ENCODE measurements around the gene TARBP2.
A peak's percentile ranks its signal among the peaks of the same experiment; 100 is the strongest.

TARBP2 gene

GRCh38 chr12:53495903-53496751 is 5.0 kb upstream of the TARBP2 start:
- DNase-seq (ENCODE audit: low read depth in 2 of 2, low spot score in 1 of 2), result no peak

- no peak for DNase-seq (ENCODE audit: low read depth in 2 of 2, low spot score in 1 of 2)
Observed at GRCh38 chr12:53496752-53497032, 4.4 kb upstream of the TARBP2 start.

GRCh38 chr12:53497461-53497860 is 3.6 kb upstream of the TARBP2 start:
- no peak for DNase-seq (ENCODE audit: low read depth in 2 of 2, low spot score in 1 of 2)

GRCh38 chr12:53498235-53498630 is 2.9 kb upstream of the TARBP2 start:
- no peak for DNase-seq (ENCODE audit: low read depth in 2 of 2, low spot score in 1 of 2)

- peak in 1 of 2 donors; percentile 21 for DNase-seq (ENCODE audit: low read depth in 2 of 2, low spot score in 1 of 2)
Observed at GRCh38 chr12:53499266-53500141, 1.6 kb upstream of the TARBP2 start, which contains the start of gene MAP3K12. Gene MAP3K12, minus strand, starts transcription at chr12:53499458. Its CDS starts 12,067 bp downstream, at chr12:53487391.

- no peak for DNase-seq (ENCODE audit: low read depth in 2 of 2, low spot score in 1 of 2)
Observed at GRCh38 chr12:53500142-53500775, 824 bp upstream of the TARBP2 start.

GRCh38 chr12:53501615-53502181 is 615 bp downstream of the TARBP2 start:
- no peak for DNase-seq (ENCODE audit: low read depth in 2 of 2, low spot score in 1 of 2)

GRCh38 chr12:53502331-53502730 is 1.2 kb downstream of the TARBP2 start:
- no peak for DNase-seq (ENCODE audit: low read depth in 2 of 2, low spot score in 1 of 2)

GRCh38 chr12:53502983-53503728 is 2.1 kb downstream of the TARBP2 start:
- no peak for DNase-seq (ENCODE audit: low read depth in 2 of 2, low spot score in 1 of 2)

GRCh38 chr12:53504004-53504920 is 3.2 kb downstream of the TARBP2 start:
- no peak for DNase-seq (ENCODE audit: low read depth in 2 of 2, low spot score in 1 of 2)

GRCh38 chr12:53505086-53505485 is 4.0 kb downstream of the TARBP2 start:
- DNase-seq (ENCODE audit: low read depth in 2 of 2, low spot score in 1 of 2), result no peak

GRCh38 chr12:53505555-53506449 is 4.7 kb downstream of the TARBP2 start:
- no peak for DNase-seq (ENCODE audit: low read depth in 2 of 2, low spot score in 1 of 2)

- DNase-seq (ENCODE audit: low read depth in 2 of 2, low spot score in 1 of 2), result no peak
Observed at GRCh38 chr12:53506450-53506785, 5.3 kb downstream of the TARBP2 start.

- DNase-seq (ENCODE audit: low read depth in 2 of 2, low spot score in 1 of 2), result no peak
Observed at GRCh38 chr12:53506881-53507602, 6.0 kb downstream of the TARBP2 start, which contains the start of gene NPFF. Gene NPFF, minus strand, starts transcription at chr12:53507484. Its CDS starts 10 bp downstream, at chr12:53507474.

- DNase-seq (ENCODE audit: low read depth in 2 of 2, low spot score in 1 of 2), result no peak
Observed at GRCh38 chr12:53507603-53507885, 6.5 kb downstream of the TARBP2 start.

GRCh38 chr12:53508534-53509170 is 7.6 kb downstream of the TARBP2 start:
- DNase-seq (ENCODE audit: low read depth in 2 of 2, low spot score in 1 of 2), result peak; percentile 64 to 68

- DNase-seq (ENCODE audit: low read depth in 2 of 2, low spot score in 1 of 2), result no peak
Observed at GRCh38 chr12:53510181-53510812, 9.2 kb downstream of the TARBP2 start.

Data from stimulated activated CD8-positive, alpha-beta memory T cell treated with anti-CD3 and anti-CD28 coated beads, Interleukin-4, amount 100 ng/mL, for 4 hours (primary cell).